Activated naive CD8-positive, alpha-beta T cell treated with anti-CD3 and anti-CD28 coated beads for 36 hours (primary cell): ENCODE results near the gene MEIG1. TPM values are rescaled to one million over a fixed set of nuclear protein-coding genes. Genes with fewer than 3 reads are reported as not detected.
"Not testable (repeated sequence)": the region's sequence is repeated elsewhere in the genome, so short reads cannot be mapped to it uniquely, and the experiment has no call there.

Experiments
- DNase-seq: peaks from one replicate; pipeline ENCODE4 v3.0.0; 2021
- H3K27ac Mint-ChIP-seq: one replicate; pipeline ENCODE4 v1.8.0; 2022; ENCODE audit warnings: mild to moderate bottlenecking, moderate library complexity, mixed read lengths
- H3K27me3 Mint-ChIP-seq: one replicate; pipeline ENCODE4 v1.8.0; 2022; ENCODE audit warnings: mild to moderate bottlenecking, mixed read lengths
- H3K36me3 Mint-ChIP-seq: one replicate; pipeline ENCODE4 v1.8.0; 2021; ENCODE audit warnings: mild to moderate bottlenecking, mixed read lengths
- H3K4me1 Mint-ChIP-seq: one replicate; pipeline ENCODE4 v1.8.0; 2021; ENCODE audit warnings: mixed read lengths
- H3K4me3 Mint-ChIP-seq: one replicate; pipeline ENCODE4 v1.8.0; 2022; ENCODE audit warnings: mild to moderate bottlenecking, moderate library complexity, mixed read lengths
- H3K9me3 Mint-ChIP-seq: one replicate; pipeline ENCODE4 v1.8.0; 2022; ENCODE audit warnings: mixed read lengths
- total RNA-seq, 2 experiments: library from RNA; stranded (reverse); gene quantifications; one replicate each; pipeline ENCODE4 v1.2.3, GENCODE V29; 2021

MEIG1 gene
- total RNA-seq, 2 experiments from 2014 or later, result 0.92 to 1.1 TPM

GRCh38 chr10:14945108-14945507, 14.1 kb upstream of the MEIG1 start:
- no peaks in the 10 kb centered on the region for H3K27me3 Mint-ChIP-seq
- peaks cover 12% of the 10 kb centered on the region for H3K4me1 Mint-ChIP-seq
- no peak overlapping the region for H3K4me3 Mint-ChIP-seq
- no peak overlapping the region for H3K27ac Mint-ChIP-seq
- no peaks in the 10 kb centered on the region for H3K9me3 Mint-ChIP-seq
- no peak for DNase-seq
- peaks cover 11% of the 10 kb centered on the region for H3K36me3 Mint-ChIP-seq

DNA sequence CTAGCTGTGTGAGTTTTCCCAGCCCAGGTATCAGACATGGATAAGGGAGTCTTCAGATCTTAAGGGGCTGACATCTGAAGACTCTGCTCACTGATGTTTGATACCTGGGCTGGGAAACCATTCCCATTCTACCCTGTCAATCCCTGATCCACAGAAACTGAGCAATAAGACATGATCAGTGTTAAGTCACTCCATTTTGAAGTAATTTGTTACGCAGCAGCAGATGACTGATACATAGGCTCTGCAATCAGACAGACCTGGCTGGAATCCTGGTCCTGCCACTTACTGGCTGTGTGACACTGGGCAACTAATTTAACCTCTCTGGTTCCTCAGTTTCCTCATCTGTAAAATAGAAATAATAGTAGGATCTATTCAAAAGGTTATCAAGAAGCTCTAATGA, 11.9 kb upstream of the MEIG1 start:
- DNase-seq, result no peak
- Mint-ChIP-seq H3K9me3 (no peaks in the 10 kb centered on the region), H3K4me3 (no peak overlapping the region), H3K4me1 (peaks cover 22% of the 10 kb centered on the region), H3K36me3 (peaks cover 17% of the 10 kb centered on the region), H3K27me3 (no peaks in the 10 kb centered on the region), H3K27ac (no peak overlapping the region)

DNA sequence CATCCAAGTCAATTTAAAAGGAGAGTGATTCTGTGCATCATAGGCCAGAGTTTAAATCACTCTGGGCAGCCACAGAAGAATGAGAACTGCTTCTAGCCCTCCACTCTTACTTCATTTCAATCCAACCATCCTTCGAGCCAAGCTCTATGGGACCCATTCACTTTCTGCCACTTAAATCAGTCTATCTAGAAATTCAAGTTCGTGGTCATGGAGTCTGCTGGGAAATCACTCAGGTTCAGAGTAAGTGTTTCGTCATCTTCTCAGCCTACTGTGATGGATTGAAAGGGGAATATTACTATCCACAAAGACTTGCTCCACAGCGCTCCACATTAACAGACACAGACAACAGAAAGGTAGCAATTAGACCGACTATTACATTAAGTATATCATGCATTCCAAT, 9.9 kb upstream of the MEIG1 start:
- DNase-seq, result no peak
- peaks cover 25% of the 10 kb centered on the region for H3K36me3 Mint-ChIP-seq

DNA sequence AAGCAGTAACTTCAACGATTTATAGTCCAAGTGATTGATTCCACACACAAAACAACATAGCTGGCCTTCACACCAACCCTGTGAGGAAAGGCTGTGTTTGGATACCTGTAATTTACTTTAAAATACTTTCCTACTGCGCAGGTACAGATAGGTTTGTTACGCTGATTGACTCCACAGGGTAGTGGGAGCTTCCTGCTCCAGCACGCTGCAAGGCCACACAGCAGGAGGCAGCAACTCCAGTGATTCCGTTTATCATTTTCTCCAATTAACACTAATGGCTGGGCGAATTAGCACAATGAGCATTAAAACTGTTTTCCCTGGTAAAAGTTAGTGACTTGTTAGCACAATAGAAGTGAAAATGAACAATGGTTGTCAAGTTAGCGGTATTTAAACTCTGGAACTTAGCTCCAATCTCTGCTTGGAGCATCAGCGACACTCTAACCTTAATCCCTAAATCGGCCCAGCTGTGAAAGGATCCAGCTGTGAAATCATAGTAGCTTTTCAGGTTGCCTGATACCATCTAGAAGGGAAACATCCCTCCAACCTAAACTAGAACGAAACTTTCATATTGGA, 6.3 kb upstream of the MEIG1 start:
- Mint-ChIP-seq H3K27ac (peak overlapping the region; percentile 97), H3K9me3 (no peaks in the 10 kb centered on the region), H3K27me3 (no peaks in the 10 kb centered on the region), H3K4me3 (peak overlapping the region; percentile 91), H3K36me3 (peaks cover 16% of the 10 kb centered on the region), H3K4me1 (peaks cover 34% of the 10 kb centered on the region)
- DNase-seq, result no peak

More for the DNA sequence above, 9.9 kb upstream of the MEIG1 start:
- no peaks in the 10 kb centered on the region for H3K9me3 Mint-ChIP-seq
- H3K4me3 Mint-ChIP-seq, result no peak overlapping the region
- H3K4me1 Mint-ChIP-seq, result peaks cover 29% of the 10 kb centered on the region
- H3K27me3 Mint-ChIP-seq, result no peaks in the 10 kb centered on the region
- H3K27ac Mint-ChIP-seq, result no peak overlapping the region

DNA sequence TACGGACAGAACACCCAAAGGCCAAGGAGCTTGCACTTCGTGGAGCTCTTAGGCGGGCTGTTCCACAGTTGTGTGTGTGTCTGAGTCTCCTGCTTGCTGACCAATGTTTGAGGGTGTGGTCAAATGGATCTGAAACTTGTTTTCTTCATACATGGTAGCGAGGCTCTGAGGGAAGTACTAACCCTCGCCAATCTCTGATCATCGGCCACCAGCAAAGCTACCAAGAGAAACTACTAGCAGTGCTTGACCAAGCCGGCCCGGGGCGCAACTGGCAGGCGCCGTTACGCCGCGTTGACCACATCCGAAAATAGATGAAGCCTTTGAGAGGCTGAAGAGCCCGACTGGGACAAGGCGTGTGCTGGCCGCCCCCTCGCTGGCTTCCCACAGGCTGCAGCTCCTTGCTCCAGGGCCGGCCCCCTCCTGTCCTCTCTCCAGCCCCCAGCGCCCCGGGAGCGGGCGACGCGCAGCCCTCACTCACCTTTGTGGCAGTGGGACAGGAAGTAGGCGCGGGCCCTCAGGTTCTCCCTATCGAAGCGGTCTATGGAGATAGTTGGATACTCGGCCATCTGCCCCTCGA, 5.7 kb upstream of the MEIG1 start:
- no peak for DNase-seq
- H3K4me3 Mint-ChIP-seq, result peak overlapping the region; percentile 91
- peaks cover 16% of the 10 kb centered on the region for H3K36me3 Mint-ChIP-seq
- H3K4me1 Mint-ChIP-seq, result peaks cover 35% of the 10 kb centered on the region
- peak overlapping the region; percentile 97 for H3K27ac Mint-ChIP-seq
- no peaks in the 10 kb centered on the region for H3K27me3 Mint-ChIP-seq
- no peaks in the 10 kb centered on the region for H3K9me3 Mint-ChIP-seq

GRCh38 chr10:14954001-14954770, 5.0 kb upstream of the MEIG1 start, which contains the start of gene DCLRE1C:
DCLRE1C (minus strand) TSS chr10:14954096; CDS start chr10:14954010, 86 bp downstream.
- Mint-ChIP-seq H3K27ac (peak within 1 kb of the TSS; percentile 97), H3K4me3 (peak within 1 kb of the TSS; percentile 91), H3K9me3 (no peaks in the 10 kb centered on the region), H3K4me1 (peaks cover 37% of the 10 kb centered on the region), H3K36me3 (peaks cover 16% of the 10 kb centered on the region), H3K27me3 (no peaks in the 10 kb centered on the region)
- DNase-seq, result peak; percentile 90

DNA sequence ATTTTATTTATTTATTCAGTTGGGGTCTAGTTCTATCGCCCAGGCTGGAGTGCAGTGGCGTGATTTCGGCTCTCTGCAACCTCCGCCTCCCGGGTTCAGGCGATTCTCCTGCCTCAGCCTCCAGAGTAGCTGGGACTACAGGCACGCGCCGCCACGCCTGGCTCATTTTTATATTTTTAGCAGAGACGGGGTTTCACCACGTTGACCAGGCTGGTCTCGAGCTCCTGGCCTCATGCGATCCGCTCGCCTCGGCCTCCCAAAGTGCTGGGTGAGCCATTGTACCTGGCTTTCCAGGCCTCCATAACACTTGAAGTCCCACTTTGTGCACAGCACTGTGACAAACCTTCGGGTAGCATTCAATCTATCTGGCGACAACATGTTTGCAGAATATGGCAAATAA, 4.3 kb upstream of the MEIG1 start:
- Mint-ChIP-seq H3K27ac (peak overlapping the region; percentile 97), H3K4me3 (peak overlapping the region; percentile 91), H3K9me3 (no peaks in the 10 kb centered on the region), H3K36me3 (peaks cover 16% of the 10 kb centered on the region), H3K27me3 (no peaks in the 10 kb centered on the region), H3K4me1 (peaks cover 32% of the 10 kb centered on the region)
- no peak for DNase-seq

DNA sequence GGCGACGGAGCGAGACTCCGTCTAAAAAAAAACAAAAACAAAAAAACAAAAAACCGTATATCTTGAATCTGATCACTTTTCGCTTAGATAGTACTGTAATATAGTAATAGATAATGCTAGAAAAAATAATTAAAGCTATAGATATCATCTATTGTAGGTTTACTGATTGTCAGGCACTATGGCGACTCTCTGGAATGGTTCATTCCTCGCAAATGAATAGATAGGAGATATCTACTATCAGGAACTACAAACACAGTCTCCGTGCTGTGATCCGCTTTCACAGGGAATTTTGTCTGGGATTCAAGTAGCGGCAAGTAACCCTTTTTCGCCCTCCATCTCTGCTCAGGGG, 342 bp upstream of the MEIG1 start:
- Mint-ChIP-seq H3K27me3 (no peaks in the 10 kb centered on the region), H3K36me3 (no peaks in the 10 kb centered on the region), H3K4me1 (peaks cover 15% of the 10 kb centered on the region), H3K4me3 (peak overlapping the region; percentile 87), H3K9me3 (no peaks in the 10 kb centered on the region), H3K27ac (peak overlapping the region; percentile 98)
- no peak for DNase-seq

DNA sequence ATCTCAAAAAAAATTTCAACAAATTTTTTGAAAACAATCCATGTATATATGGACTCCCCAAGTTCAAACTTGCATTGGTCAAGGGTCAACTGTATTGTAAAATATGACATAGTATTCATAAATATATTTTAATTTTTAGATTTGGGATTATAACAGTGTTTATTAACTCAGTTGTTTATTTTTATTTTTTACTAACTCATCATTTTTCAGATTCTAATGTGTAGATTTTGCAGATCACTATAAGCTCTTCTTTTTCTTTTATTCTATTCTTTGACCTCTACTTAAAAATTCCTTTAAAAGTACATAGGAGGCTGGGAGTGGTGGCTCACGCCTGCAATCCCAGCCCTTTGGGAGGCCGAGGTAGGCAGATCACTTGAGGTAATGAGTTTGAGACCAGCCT, 8.7 kb downstream of the MEIG1 start:
- Mint-ChIP-seq H3K36me3 (no peaks in the 10 kb centered on the region), H3K27ac (no peak overlapping the region), H3K4me1 (no peaks in the 10 kb centered on the region), H3K9me3 (no peaks in the 10 kb centered on the region), H3K27me3 (no peaks in the 10 kb centered on the region), H3K4me3 (no peak overlapping the region)
- DNase-seq, result no peak

DNA sequence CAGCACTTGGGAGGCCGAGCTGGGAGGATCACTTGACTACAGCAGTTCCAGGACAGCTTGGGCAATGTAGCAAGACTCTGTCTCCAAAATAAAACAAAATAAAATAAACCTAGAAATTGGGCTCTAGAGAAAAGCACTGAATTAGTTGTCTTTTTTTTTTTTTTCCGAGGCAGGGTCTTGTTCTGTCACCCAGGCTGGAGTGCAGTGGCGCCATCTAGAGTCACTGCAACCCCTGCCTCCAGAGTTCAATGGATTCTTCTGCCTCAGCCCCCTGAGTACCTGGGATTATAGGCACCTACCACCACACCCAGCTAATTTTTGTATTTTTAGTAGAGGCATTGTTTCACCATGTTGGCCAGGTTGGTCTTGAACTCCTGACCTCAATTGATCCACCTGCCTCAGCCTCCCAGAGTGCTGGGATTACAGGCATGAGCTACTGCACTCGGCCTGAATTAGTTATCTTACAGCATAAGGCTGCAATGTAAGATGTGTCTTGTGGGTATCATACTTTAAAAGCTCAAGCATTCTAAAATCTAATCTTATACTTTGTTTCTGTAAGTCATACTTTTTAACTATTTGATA, 12.8 kb downstream of the MEIG1 start:
- peaks cover 13% of the 10 kb centered on the region for H3K27me3 Mint-ChIP-seq
- DNase-seq, result peak; percentile 32
- peaks cover 5% of the 10 kb centered on the region for H3K4me1 Mint-ChIP-seq
- no peaks in the 10 kb centered on the region for H3K9me3 Mint-ChIP-seq
- H3K27ac Mint-ChIP-seq, result no peak overlapping the region
- no peak overlapping the region for H3K4me3 Mint-ChIP-seq
- H3K36me3 Mint-ChIP-seq, result no peaks in the 10 kb centered on the region

DNA sequence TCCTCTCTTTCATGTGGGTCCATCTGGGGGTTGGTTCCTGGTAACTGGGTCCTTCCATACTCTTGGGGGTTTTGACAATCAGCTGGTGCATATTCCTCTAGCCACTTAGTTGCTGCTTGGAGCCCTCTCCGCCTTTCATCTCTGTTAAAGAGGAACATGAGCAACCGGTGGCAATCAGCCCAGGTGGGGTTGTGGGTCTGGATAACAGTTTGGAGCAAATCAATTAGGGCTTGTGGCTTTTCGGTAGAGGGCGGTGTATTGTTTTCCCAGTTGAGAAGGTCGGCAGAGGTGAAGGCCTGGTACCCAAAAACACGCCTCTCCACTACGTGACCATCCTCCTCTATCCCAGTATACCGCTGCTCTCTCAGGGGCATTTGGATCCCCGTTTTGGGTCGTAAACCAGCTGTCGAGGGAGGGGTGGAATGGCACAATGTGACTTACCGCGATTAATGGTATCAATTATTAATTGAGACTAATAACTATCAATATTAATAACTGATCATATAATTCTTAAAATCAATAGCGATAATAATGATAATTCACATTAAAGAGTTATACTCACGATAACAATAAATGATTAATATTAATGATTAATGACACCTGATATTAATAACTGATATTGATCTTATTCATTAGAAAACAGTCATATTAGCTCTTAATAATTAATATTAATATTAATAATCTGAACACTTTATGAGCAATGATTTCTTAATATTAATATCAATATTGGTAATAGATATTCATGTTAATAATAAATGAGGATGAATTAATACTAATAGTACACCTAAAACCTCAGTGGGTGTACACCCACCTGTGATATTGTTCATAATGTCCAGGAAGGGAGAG, 15.2 kb downstream of the MEIG1 start:
- H3K9me3 Mint-ChIP-seq, DNase-seq, H3K4me1 Mint-ChIP-seq, H3K36me3 Mint-ChIP-seq, H3K4me3 Mint-ChIP-seq, H3K27ac Mint-ChIP-seq: not testable (repeated sequence)
- H3K27me3 Mint-ChIP-seq, result peaks cover 13% of the 10 kb centered on the region

GRCh38 chr10:14975672-14976273, 16.6 kb downstream of the MEIG1 start:
- no peaks in the 10 kb centered on the region for H3K9me3 Mint-ChIP-seq
- H3K4me1 Mint-ChIP-seq, result peaks cover 5% of the 10 kb centered on the region
- H3K36me3 Mint-ChIP-seq, result no peaks in the 10 kb centered on the region
- H3K27me3 Mint-ChIP-seq, result peaks cover 13% of the 10 kb centered on the region
- H3K27ac Mint-ChIP-seq, result no peak overlapping the region
- DNase-seq, result no peak
- no peak overlapping the region for H3K4me3 Mint-ChIP-seq

DNA sequence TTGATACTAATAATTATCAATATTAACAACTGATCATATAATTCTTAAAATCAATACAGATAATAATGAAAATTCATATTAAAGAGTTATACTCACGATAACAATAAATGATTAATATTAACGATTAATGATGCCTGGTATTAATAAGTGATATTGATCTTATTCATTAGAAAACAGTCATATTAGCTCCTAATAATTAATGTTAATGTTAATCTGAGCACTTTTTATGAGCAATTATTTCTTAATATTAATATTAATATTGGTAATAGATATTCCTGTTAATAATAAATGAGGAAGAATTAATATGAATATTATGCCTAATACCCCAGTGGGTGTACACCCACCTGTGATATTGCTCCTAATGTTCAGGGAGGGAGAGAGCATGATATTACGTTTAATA, 23.6 kb downstream of the MEIG1 start:
- no peaks in the 10 kb centered on the region for H3K27me3 Mint-ChIP-seq
- no peaks in the 10 kb centered on the region for H3K9me3 Mint-ChIP-seq
- DNase-seq, result no peak
- H3K4me3 Mint-ChIP-seq, result no peak overlapping the region
- no peaks in the 10 kb centered on the region for H3K36me3 Mint-ChIP-seq
- H3K4me1 Mint-ChIP-seq, result no peaks in the 10 kb centered on the region
- no peak overlapping the region for H3K27ac Mint-ChIP-seq

- peaks cover 12% of the 10 kb centered on the region for H3K4me1 Mint-ChIP-seq
- H3K27ac Mint-ChIP-seq, H3K36me3 Mint-ChIP-seq: not testable (repeated sequence)
These were observed 30.4 kb downstream of the MEIG1 start for GRCh38 chr10:14989552-14989951.

More at GRCh38 chr10:14989552-14989951, 30.4 kb downstream of the MEIG1 start:
- H3K4me3 Mint-ChIP-seq, H3K9me3 Mint-ChIP-seq, DNase-seq, H3K27me3 Mint-ChIP-seq: not testable (repeated sequence)
